ENCODE results near the gene CRAT.

- TF ChIP-seq MAZ (IDR thresholded peaks at IDR 0.05; ENCODE audit: borderline replicate concordance, low read depth, low read length) (no peak), BHLHE40 (IDR thresholded peaks at IDR 0.05; ENCODE audit: low read depth, low read length) (no peak), CTCF (conservative IDR thresholded peaks at IDR 0.05; ENCODE audit: low read depth, low read length) (no peak), CEBPB (IDR thresholded peaks at IDR 0.05; ENCODE audit: low read depth, low read length) (no peak), SMC3 (IDR thresholded peaks at IDR 0.05; ENCODE audit: low read depth, low read length) (no peak), RCOR1 (IDR thresholded peaks at IDR 0.05; ENCODE audit: insufficient replicate concordance, low read length) (no peak), POLR2A (IDR thresholded peaks at IDR 0.05; ENCODE audit: low read depth, low read length) (no peak), MXI1 (IDR thresholded peaks at IDR 0.05; ENCODE audit: borderline replicate concordance, low read depth, low read length) (no peak), MAFK (IDR thresholded peaks at IDR 0.05; ENCODE audit: low read depth, low read length) (no peak), RFX5 (IDR thresholded peaks at IDR 0.05; ENCODE audit: low read depth, low read length) (no peak), USF2 (IDR thresholded peaks at IDR 0.05; ENCODE audit: low read depth, low read length) (no peak)
Measured at GRCh38 chr9:129080298-129080600, 30.3 kb downstream of the CRAT start.

Data from IMR-90 (cell line).